ENCODE results near the gene ACKR3. TPM values are rescaled to one million over a fixed set of nuclear protein-coding genes. Genes with fewer than 3 reads are reported as not detected.

Gene ACKR3
- total RNA-seq, 1 donor from 2014 or later: 21.3 TPM

DNA sequence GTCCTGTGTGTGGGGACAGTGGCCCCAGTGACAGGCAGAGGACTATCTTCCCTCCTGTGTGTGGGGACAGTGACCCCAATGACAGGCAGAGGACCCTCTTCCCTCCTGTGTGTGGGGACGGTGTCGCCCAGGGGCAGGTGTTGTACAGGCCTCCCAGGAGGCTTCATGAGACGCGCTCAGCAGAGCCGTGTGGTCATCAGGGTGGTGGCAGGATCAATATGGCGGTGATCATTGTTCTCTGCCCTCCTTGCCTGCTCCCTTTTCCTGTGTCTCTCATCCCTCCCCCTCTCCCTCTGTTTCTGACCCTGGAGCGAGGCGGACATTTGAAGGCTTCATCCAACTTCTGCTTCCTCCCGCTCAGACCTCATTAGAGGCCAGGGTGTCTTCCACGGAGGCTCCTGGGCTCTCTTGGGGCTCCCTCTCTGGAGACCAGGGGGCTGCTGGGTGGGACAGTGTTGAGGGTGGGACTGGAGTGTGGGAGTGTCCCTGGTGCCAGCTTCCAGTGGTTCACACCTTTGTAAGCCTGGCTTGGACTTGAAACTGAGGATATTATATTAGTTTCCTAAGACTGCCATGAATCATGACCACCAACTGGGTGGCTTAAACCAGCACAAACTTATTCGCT is 59.5 kb downstream of the ACKR3 start:
- DNase-seq (ENCODE audit: low spot score): peak; percentile 31

DNA sequence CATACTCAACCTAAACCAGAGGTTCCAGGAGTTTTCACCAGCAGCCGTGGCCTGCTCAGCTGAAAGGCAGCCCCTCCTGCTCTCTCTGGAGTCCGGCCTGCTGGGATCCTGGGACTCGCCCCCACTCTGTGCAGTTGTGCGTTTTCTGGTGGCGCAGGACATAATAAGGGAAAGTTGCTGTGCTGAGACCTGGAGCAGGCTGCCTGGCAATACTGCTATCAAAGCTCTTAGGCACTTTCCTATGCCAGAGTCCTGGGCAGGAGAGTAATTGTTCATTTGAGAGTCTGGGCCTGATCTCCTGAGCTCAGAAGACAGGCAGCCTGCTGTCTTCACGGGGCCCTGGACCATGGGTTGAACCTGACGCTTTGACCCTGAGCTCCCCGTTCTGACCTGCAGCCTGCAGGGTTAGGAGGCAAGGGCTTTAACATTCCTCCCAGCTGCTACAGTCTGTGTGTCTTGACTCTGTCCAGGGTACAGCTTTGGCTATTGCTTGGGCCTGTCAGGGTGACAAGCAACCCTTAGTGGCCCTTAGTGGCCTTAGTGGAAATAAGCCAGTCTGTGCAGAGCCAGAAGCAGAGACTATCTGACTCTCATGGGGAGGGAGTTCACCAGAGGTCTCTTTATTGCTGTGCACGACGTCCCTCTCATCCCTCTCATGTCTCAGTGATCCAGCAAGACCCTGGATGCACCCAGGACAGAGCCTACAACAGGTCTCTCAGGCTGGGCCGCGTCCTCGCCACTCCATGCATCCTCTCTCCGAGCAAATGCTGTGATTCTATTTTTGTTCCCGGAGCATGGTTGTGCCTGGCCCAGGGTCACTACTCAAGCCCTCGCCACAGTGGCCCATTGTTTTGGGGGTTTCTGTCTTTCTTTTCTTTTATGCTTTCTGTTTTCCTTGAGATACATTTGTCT is 60.6 kb downstream of the ACKR3 start:
- DNase-seq (ENCODE audit: low spot score): peak; percentile 30

DNA sequence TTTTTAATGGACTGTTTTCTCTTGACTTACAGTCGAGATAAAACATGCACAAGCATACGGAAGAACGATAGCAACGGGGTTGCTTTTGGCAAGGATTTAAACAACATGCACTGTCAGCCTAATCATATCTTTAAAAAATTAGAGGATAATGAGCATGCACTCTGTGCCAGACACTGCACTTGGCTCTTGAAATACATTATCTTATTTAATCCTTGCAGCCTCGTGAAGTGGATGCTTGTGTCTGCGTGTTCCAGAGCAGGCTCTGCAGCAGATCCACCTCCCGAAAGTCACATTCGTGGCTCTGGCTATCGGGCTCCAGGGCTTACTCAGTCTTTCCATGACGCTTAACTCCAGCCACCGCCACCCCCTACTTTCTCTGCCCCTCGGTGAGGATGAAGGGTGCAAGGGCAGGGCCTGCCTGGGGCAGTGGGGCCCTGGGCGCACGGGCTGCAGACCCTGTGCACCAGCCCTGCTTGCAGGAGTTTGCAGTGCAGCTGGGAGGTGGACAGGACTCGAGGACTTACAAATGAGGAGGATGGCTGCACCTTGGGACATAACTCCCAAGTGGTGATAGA is 61.7 kb downstream of the ACKR3 start:
- DNase-seq (ENCODE audit: low spot score): peak; percentile 46

DNA sequence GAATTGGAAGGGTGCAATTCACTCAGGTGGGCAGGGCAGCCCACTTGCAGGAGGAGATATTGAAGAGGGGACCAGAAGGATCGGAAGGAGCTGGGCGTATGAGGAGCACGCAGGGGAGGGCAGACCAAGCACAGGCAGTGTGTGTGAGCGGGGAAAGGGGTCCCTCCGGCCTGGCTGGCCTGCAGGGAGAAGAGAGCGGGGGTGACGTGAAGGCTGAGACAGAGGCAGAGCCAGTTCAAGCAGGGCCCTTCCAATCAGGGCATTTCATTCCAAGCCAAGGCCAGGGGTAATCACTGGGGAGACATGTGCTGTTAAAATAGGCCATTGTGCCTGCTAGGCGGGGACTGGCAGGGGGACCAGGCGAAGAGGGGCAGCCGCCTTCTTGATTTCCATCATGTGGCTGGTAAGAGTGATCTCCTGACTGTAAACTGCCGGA is 62.2 kb downstream of the ACKR3 start:
- DNase-seq (ENCODE audit: low spot score): peak; percentile 31
